WERI-Rb-1 (cell line): ENCODE results near the gene SURF6.
A peak's percentile ranks its signal among the peaks of the same experiment; 100 is the strongest.

Source experiments
- DNase-seq: peaks from one replicate; pipeline ENCODE4 v3.0.0-alpha.2; 2020
- H3K27ac ChIP-seq: fragments of 250-450 bp; sonication (Bioruptor Pico); 2 replicates; pipeline ENCODE4 v1.5.1; 2020; ENCODE audit warnings: mild to moderate bottlenecking, moderate library complexity
- H3K27me3 ChIP-seq: fragments of 250-450 bp; sonication (Bioruptor Pico); 2 replicates; pipeline ENCODE4 v1.5.1; 2021; ENCODE audit warnings: mild to moderate bottlenecking, low read depth, moderate library complexity; ENCODE audit not compliant: insufficient read depth, severe bottlenecking
- H3K36me3 ChIP-seq: fragments of 250-450 bp; sonication (Bioruptor Pico); 2 replicates; pipeline ENCODE4 v1.5.1; 2020; ENCODE audit warnings: mild to moderate bottlenecking, moderate library complexity
- H3K4me3 ChIP-seq: 2 replicates; pipeline ENCODE4 v1.5.1; 2011; ENCODE audit warnings: low read depth, mild to moderate bottlenecking, control low read depth, low read length
- H3K9me3 ChIP-seq: fragments of 250-450 bp; sonication (Bioruptor Pico); 2 replicates; pipeline ENCODE4 v1.5.1; 2021; ENCODE audit warnings: mild to moderate bottlenecking, moderate library complexity; ENCODE audit not compliant: severe bottlenecking
- TF ChIP-seq, protein P1 (sequence below): IDR thresholded peaks from 2 replicates; pipeline ENCODE4 v1.5.1; 2011; ENCODE audit warnings: low read depth, mild to moderate bottlenecking, control low read depth, inconsistent platforms, low read length

Gene SURF6

GRCh38 chr9:133306242-133307204 lies 29.5 kb downstream of the SURF6 start:
- Histone ChIP-seq H3K27ac (no peak overlapping the region), H3K36me3 (no peaks in the 10 kb centered on the region), H3K4me3 (no peak overlapping the region), H3K27me3 (no peaks in the 10 kb centered on the region), H3K9me3 (no peaks in the 10 kb centered on the region)
- TF ChIP-seq, protein P1, sequence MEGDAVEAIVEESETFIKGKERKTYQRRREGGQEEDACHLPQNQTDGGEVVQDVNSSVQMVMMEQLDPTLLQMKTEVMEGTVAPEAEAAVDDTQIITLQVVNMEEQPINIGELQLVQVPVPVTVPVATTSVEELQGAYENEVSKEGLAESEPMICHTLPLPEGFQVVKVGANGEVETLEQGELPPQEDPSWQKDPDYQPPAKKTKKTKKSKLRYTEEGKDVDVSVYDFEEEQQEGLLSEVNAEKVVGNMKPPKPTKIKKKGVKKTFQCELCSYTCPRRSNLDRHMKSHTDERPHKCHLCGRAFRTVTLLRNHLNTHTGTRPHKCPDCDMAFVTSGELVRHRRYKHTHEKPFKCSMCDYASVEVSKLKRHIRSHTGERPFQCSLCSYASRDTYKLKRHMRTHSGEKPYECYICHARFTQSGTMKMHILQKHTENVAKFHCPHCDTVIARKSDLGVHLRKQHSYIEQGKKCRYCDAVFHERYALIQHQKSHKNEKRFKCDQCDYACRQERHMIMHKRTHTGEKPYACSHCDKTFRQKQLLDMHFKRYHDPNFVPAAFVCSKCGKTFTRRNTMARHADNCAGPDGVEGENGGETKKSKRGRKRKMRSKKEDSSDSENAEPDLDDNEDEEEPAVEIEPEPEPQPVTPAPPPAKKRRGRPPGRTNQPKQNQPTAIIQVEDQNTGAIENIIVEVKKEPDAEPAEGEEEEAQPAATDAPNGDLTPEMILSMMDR: no peak
- no peak for DNase-seq

DNA sequence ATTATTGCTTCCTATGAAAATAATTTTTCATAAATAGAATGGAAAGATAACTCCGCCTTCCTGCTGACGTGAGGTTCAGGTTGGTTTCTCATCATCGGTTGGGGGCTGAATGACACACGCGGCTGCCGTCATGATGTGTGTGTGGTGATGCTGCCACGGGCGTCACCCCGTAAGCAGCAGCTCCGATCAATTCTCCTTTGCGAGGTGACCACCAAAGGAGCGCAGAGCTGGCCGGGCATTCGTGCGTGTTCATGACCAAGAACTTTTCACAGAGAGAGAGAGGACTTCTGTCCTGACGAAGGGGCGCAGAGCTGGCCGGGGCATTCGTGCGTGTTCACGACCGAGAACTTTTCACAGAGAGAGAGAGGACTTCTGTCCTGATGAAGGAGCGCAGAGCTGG lies 30.3 kb downstream of the SURF6 start:
- Histone ChIP-seq H3K9me3 (no peaks in the 10 kb centered on the region), H3K4me3 (no peak overlapping the region), H3K27ac (no peak overlapping the region), H3K27me3 (no peaks in the 10 kb centered on the region), H3K36me3 (no peaks in the 10 kb centered on the region)
- DNase-seq: no peak
- TF ChIP-seq, protein P1: no peak

DNA sequence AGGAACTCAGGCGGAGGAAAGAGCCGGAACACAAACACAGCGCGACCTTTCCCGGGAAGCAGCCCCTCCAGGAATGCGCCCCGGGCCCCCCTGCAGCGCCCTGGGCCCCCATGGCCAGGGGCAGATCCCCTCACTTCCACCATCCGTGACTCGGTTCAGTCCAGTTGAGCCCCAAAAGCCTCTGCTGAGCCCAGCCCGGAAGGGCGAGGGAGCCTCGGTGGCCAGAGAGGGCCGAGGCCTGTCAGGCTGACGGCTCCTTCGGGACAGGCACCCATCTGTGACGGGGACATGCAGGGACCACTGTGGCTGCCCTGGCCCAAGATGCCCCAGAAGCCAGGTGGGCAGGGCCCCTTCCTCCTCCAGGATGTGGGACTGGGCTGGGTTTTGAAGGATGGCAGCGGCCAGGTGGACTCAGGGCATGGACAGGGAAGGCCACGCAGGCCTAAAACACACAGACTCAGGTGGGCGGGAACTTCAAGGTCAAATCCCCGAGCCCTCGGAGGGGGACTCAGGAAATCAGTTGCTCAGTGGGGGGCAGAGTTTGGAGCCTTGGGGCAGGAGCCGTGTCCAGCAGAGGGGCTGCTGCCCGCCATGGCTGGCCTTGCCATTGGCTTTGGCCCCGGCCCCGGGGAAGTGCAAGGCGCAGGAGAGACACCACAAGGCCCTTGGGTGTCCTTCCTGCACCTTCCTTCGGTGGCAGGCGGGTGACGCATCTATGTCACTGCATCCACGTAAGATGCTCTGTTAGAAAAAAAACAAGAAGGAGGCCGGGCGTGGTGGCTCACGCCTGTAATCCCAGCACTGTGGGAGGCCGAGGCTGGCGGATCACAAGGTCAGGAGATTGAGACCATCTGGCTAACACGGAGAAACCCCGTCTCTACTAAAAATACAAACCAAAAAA lies 31.3 kb downstream of the SURF6 start:
- no peak for DNase-seq
- Histone ChIP-seq H3K27me3 (no peaks in the 10 kb centered on the region), H3K9me3 (no peaks in the 10 kb centered on the region), H3K36me3 (no peaks in the 10 kb centered on the region), H3K27ac (no peak overlapping the region), H3K4me3 (no peak overlapping the region)
- TF ChIP-seq, protein P1: no peak

GRCh38 chr9:133304158-133304470 lies 31.9 kb downstream of the SURF6 start:
- H3K27me3 ChIP-seq: no peaks in the 10 kb centered on the region
- no peaks in the 10 kb centered on the region for H3K9me3 ChIP-seq
- no peak overlapping the region for H3K4me3 ChIP-seq
- TF ChIP-seq, protein P1: no peak
- DNase-seq: no peak
- no peak overlapping the region for H3K27ac ChIP-seq
- H3K36me3 ChIP-seq: no peaks in the 10 kb centered on the region

DNA sequence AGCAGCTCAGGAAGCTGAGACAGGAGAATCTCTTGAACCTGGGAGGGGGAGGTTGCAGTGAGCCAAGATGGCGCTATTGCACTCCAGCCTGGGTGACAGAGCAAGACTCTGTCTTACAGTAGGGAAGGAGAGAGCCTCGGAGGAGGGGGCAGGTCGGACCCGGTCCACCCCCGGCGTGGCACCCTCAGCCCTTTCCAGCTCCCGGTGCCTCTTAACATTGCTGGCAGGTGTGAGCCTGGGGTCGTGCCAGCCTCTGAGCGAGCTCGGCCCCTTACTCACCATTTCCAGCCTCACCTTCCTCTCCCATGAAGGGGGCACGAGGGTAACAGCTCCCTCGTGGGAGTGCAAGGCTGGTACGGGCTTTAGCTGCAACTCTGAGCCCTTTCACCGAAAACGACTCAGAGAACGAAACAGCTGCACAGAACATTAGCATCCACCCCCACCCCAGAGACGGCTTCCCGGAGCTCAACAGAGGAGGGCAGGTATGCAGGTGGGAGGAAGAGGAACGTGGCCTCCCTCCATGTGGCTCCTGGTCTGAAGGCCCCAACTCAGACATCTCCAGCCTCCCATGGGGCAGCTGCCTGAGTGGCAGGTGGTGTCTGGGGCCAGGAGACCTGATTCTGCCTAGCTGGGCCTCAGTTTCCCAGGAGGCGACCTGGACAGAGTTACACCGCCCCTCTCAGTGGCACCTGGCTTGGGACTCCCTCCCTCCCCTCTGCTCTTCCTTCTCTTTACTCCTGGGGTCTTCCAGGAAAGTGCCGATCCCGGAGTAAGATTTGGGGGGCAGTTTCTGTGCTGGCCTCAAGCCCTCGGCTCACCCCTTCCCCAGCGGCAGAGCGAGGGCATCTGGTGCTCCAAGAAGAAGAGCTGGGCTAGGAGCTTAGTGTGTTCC lies 32.5 kb downstream of the SURF6 start:
- TF ChIP-seq, protein P1: peak; percentile 25; the same call in 1 of the 2 replicates
- Histone ChIP-seq H3K36me3 (no peaks in the 10 kb centered on the region), H3K27ac (no peak overlapping the region), H3K4me3 (no peak overlapping the region), H3K9me3 (no peaks in the 10 kb centered on the region), H3K27me3 (no peaks in the 10 kb centered on the region)
- no peak for DNase-seq
